Measurements from ENCODE around the gene BARX1. TPM values are rescaled to one million over a fixed set of nuclear protein-coding genes. Genes with fewer than 3 reads are reported as not detected.
A peak's percentile ranks its signal among the peaks of the same experiment; 100 is the strongest.

BARX1 gene
- total RNA-seq, 4 donors from 2014 or later, result 0.28 to 0.67 TPM; not detected in 2

DNA sequence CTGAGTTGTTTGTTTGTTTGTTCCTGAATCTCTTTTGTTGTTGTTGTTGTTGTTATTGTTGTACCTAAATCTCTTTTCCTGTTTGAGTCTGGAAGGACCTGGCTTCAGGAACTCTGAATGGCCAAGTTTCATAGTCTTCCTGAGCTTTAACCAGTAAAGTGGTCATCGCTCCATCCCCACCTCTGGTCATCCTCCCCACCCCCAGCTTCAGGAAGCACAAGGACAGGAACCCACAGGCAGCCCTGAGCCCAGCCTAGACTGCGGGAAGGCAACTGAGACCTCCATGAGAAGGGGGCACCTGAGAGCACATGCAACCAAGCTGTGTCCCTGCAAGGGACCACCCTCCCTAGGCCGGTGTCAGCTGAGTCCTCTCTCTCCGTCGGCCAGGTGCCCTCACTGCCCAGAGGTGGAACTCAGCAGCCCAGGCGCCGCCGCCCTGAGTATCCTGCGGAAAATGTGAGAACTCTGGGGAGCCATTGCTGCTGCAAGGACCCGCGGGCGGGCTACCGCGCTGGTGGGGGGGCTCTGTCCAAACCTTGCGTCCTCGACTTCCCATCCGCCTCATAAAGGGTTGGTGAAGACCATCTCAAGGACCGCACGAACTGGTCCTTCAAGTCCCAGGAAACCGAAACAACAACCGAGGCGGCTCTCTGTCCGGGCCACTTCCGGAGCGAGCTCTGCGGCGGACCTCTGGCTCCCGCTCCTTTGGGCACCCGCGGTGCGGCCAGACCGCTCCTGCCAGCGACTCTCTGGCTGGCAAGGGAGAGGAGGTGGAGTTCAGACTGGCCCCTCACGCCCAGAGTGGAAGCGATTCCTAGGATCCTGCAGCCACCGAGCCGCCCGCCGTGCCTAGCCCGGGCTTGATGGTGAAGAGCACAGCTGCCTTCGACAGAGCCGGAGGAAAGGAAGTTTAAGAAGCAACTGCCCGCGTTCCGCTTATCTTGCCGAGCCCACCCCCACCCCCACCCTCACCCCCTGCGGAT, 4.2 kb downstream of the BARX1 start:
- Histone ChIP-seq H3K4me1 (peaks cover 0 to 21% of the 10 kb centered on the region in 2 donors), H3K9me3 (no peaks in the 10 kb centered on the region), H3K4me3 (peak overlapping the region; percentile 13 to 42), H3K27me3 (peaks cover 44 to 83% of the 10 kb centered on the region in 2 donors), H3K36me3 (no peaks in the 10 kb centered on the region), H3K27ac (no peak overlapping the region)
- TF ChIP-seq POLR2A (IDR thresholded peaks at IDR 0.05), result no peak
- TF ChIP-seq, protein P1, sequence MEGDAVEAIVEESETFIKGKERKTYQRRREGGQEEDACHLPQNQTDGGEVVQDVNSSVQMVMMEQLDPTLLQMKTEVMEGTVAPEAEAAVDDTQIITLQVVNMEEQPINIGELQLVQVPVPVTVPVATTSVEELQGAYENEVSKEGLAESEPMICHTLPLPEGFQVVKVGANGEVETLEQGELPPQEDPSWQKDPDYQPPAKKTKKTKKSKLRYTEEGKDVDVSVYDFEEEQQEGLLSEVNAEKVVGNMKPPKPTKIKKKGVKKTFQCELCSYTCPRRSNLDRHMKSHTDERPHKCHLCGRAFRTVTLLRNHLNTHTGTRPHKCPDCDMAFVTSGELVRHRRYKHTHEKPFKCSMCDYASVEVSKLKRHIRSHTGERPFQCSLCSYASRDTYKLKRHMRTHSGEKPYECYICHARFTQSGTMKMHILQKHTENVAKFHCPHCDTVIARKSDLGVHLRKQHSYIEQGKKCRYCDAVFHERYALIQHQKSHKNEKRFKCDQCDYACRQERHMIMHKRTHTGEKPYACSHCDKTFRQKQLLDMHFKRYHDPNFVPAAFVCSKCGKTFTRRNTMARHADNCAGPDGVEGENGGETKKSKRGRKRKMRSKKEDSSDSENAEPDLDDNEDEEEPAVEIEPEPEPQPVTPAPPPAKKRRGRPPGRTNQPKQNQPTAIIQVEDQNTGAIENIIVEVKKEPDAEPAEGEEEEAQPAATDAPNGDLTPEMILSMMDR (IDR thresholded peaks at IDR 0.05), result no peak
- intact Hi-C loops (cut with DNase I; ENCODE audit: low total_unique reads), result no loop called here
- no peak for DNase-seq

DNA sequence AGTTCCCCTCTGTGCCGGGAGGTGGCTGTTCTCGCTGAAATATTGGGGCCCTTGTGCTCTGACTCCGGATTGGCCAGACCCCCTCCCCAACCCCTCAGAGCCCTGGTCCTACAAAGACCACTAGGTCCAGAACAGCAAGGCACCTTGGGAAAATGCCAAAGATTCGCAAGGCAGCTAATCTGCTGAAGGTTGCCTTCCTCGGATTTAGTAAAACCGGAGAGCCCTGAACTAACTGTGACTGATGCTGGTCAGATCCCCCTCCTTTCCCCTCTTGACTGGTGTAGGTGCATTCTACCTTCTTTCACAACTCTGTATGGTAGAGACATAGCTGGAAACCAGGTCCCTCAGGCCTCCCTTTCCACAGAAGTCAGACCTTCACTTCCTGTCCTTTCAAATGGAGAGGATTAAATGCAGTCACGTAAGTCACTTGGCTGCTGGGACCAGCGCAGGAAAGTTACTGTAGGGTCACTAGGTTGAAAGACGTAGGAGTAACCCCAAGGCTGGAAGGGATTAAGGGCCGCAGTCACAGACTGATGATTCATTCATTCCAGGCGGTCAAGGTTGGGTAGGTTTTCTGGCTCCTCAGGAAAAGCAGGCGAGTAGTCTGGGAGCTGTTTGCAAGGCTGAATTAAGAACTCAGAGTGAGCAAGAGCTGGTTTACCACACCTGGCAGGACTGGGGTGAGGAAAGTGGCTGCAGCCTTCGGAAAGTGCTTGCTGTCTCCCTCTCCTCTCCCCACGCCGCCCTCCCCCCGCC, 5.3 kb downstream of the BARX1 start:
- no peak overlapping the region for H3K27ac ChIP-seq
- intact Hi-C loops (cut with DNase I; ENCODE audit: low total_unique reads), result no loop called here
- H3K4me3 ChIP-seq, result no peak overlapping the region
- H3K36me3 ChIP-seq, result no peaks in the 10 kb centered on the region
- H3K4me1 ChIP-seq, result peaks cover 0 to 24% of the 10 kb centered on the region in 2 donors
- TF ChIP-seq, protein P1 (IDR thresholded peaks at IDR 0.05), result no peak
- no peak for TF ChIP-seq POLR2A (IDR thresholded peaks at IDR 0.05)
- peaks cover 38 to 86% of the 10 kb centered on the region in 2 donors for H3K27me3 ChIP-seq
- no peak for DNase-seq
- H3K9me3 ChIP-seq, result no peaks in the 10 kb centered on the region

DNA sequence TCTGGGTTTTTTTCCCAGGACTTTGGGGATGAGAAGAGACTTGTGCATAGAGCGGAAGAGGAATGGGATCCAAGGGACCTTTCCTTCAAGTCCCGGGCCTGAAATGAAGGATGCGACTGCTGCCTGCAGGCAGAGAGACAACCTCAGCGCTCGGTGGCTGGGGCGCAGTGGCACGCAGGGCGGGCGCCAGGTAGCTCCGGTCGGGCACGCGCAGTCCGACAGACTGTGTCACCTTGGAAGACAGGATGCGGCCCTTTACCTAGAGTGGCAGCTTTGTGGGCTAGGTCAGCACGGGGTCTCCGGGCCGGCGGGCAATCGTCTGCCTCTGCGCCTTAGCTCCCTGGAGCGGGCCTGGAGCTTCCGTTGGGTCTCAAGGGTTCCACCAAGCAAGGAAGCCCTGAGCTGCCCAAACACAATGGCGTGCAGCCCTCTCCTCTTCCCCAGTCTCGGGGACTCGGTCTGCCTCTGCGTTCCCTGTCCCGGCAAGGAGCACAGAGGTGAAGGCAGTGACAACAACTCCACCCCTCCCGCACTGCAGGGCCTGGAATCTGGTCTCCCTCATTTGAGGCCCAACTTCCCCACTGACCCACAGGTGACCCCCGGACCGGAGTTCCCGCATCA, 6.0 kb downstream of the BARX1 start:
- intact Hi-C loops (cut with DNase I; ENCODE audit: low total_unique reads), result no loop called here
- Histone ChIP-seq H3K4me1 (peaks cover 0 to 24% of the 10 kb centered on the region in 2 donors), H3K9me3 (no peaks in the 10 kb centered on the region), H3K36me3 (no peaks in the 10 kb centered on the region), H3K27me3 (peaks cover 32 to 86% of the 10 kb centered on the region in 2 donors), H3K27ac (no peak overlapping the region), H3K4me3 (no peak overlapping the region)
- DNase-seq, result no peak
- TF ChIP-seq, protein P1 (IDR thresholded peaks at IDR 0.05), result no peak
- TF ChIP-seq POLR2A (IDR thresholded peaks at IDR 0.05), result no peak

DNA sequence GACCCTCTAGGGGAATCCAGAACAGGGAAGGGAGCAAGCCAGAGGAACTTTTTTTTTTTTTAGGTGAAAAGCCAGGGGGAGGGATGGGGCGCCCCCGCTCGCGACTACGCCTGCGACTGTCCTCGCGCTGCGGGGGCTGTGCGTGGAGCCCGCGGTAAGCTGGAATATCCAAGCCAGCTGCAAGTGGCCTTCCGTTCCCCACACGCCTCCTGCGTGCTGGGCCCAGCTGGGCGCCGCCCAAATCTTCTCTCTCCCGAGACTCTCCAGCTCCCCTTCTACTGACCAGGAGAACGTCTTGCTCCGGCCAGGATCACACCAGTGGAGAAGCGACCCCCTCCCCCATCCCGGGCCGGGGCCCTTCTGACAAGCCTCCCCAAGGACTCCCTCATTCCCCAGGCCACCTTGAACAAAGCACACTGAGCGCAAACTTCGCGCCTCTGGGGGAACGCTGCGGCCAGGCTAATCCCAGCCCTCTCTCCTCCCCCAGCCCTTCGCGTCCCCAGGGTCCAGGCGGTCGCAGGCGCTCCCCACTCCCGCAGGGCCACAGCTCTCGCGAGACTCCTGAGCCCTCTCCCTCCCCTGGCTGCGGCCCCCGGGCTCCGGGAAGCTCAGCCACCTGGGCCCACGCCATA, 6.6 kb downstream of the BARX1 start:
- intact Hi-C loops (cut with DNase I; ENCODE audit: low total_unique reads), result no loop called here
- no peaks in the 10 kb centered on the region for H3K9me3 ChIP-seq
- H3K36me3 ChIP-seq, result no peaks in the 10 kb centered on the region
- no peak for DNase-seq
- H3K4me3 ChIP-seq, result no peak overlapping the region
- TF ChIP-seq, protein P1 (IDR thresholded peaks at IDR 0.05), result no peak
- no peak for TF ChIP-seq POLR2A (IDR thresholded peaks at IDR 0.05)
- H3K27me3 ChIP-seq, result peaks cover 26 to 82% of the 10 kb centered on the region in 2 donors
- no peak overlapping the region for H3K27ac ChIP-seq
- peaks cover 0 to 24% of the 10 kb centered on the region in 2 donors for H3K4me1 ChIP-seq
